ENCODE results near the gene VAMP4.
"Not testable (repeated sequence)": the region's sequence is repeated elsewhere in the genome, so short reads cannot be mapped to it uniquely, and the experiment has no call there.

Gene VAMP4

GRCh38 chr1:171727778-171728177, 14.1 kb downstream of the VAMP4 start:
- no peak for DNase-seq (ENCODE audit: low read depth)
- TF ChIP-seq CTCF (conservative IDR thresholded peaks at IDR 0.05; ENCODE audit: low read depth, low read length) = no peak
- H3K4me3 ChIP-seq (ENCODE audit: low read depth, low read length) = no peak overlapping the region

GRCh38 chr1:171723180-171723579, 18.7 kb downstream of the VAMP4 start:
- not testable (repeated sequence) for DNase-seq (ENCODE audit: low read depth); H3K4me3 ChIP-seq (ENCODE audit: low read depth, low read length)

GRCh38 chr1:171718848-171719247, 23.0 kb downstream of the VAMP4 start:
- H3K4me3 ChIP-seq (ENCODE audit: low read depth, low read length) = no peak overlapping the region
- DNase-seq (ENCODE audit: low read depth) = no peak
- no peak for TF ChIP-seq CTCF (conservative IDR thresholded peaks at IDR 0.05; ENCODE audit: low read depth, low read length)

- peak; percentile 22 for DNase-seq (ENCODE audit: low read depth)
- no peak overlapping the region for H3K4me3 ChIP-seq (ENCODE audit: low read depth, low read length)
- no peak for TF ChIP-seq CTCF (conservative IDR thresholded peaks at IDR 0.05; ENCODE audit: low read depth, low read length)
Observed at GRCh38 chr1:171718216-171718615, 23.6 kb downstream of the VAMP4 start.

- TF ChIP-seq CTCF (conservative IDR thresholded peaks at IDR 0.05; ENCODE audit: low read depth, low read length) = no peak
- peak; percentile 3 for DNase-seq (ENCODE audit: low read depth)
- no peak overlapping the region for H3K4me3 ChIP-seq (ENCODE audit: low read depth, low read length)
Observed at GRCh38 chr1:171717062-171717718, 24.7 kb downstream of the VAMP4 start.

GRCh38 chr1:171716616-171717015, 25.2 kb downstream of the VAMP4 start:
- TF ChIP-seq CTCF (conservative IDR thresholded peaks at IDR 0.05; ENCODE audit: low read depth, low read length) = no peak
- H3K4me3 ChIP-seq (ENCODE audit: low read depth, low read length) = no peak overlapping the region
- peak; percentile 7 for DNase-seq (ENCODE audit: low read depth)

- TF ChIP-seq CTCF (conservative IDR thresholded peaks at IDR 0.05; ENCODE audit: low read depth, low read length) = peak; percentile 53
- no peak overlapping the region for H3K4me3 ChIP-seq (ENCODE audit: low read depth, low read length)
- peak; percentile 47 for DNase-seq (ENCODE audit: low read depth)
Observed at GRCh38 chr1:171715813-171716251, 26.0 kb downstream of the VAMP4 start.
